GM20000 (cell line): ENCODE measurements around the gene TPD52L2.

Experiments
- DNase-seq: peaks from one replicate; pipeline ENCODE4 v3.0.0; 2012; ENCODE audit warnings: low spot score
- TF ChIP-seq, protein P1 (sequence below): IDR thresholded peaks from 2 replicates; pipeline ENCODE4 v1.5.1; 2012; ENCODE audit warnings: mild to moderate bottlenecking, control low read depth; ENCODE audit errors: extremely low read depth, missing control alignments

TPD52L2 gene

DNA sequence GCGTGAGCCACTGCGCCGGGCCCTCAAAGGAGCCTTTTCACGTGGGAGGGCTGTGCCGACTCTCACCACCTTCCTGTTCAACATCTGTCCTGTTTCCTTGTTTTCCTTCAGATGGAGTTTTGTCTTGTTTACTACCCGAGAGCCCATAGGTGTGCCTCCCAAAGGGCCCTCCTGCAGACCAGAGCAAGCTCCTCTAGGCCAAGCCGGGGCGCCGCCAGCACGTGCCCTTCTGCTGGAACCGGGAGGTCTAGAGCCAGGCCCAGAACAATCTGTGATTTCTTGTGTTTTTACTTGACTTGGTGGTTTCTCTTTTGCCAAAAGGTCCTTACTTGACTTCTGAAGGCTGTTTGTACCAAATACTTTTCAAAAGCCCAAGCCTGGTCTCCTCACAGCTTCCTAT is 21.9 kb downstream of the TPD52L2 start:
- DNase-seq: no peak
- TF ChIP-seq, protein P1, sequence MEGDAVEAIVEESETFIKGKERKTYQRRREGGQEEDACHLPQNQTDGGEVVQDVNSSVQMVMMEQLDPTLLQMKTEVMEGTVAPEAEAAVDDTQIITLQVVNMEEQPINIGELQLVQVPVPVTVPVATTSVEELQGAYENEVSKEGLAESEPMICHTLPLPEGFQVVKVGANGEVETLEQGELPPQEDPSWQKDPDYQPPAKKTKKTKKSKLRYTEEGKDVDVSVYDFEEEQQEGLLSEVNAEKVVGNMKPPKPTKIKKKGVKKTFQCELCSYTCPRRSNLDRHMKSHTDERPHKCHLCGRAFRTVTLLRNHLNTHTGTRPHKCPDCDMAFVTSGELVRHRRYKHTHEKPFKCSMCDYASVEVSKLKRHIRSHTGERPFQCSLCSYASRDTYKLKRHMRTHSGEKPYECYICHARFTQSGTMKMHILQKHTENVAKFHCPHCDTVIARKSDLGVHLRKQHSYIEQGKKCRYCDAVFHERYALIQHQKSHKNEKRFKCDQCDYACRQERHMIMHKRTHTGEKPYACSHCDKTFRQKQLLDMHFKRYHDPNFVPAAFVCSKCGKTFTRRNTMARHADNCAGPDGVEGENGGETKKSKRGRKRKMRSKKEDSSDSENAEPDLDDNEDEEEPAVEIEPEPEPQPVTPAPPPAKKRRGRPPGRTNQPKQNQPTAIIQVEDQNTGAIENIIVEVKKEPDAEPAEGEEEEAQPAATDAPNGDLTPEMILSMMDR: no peak

DNA sequence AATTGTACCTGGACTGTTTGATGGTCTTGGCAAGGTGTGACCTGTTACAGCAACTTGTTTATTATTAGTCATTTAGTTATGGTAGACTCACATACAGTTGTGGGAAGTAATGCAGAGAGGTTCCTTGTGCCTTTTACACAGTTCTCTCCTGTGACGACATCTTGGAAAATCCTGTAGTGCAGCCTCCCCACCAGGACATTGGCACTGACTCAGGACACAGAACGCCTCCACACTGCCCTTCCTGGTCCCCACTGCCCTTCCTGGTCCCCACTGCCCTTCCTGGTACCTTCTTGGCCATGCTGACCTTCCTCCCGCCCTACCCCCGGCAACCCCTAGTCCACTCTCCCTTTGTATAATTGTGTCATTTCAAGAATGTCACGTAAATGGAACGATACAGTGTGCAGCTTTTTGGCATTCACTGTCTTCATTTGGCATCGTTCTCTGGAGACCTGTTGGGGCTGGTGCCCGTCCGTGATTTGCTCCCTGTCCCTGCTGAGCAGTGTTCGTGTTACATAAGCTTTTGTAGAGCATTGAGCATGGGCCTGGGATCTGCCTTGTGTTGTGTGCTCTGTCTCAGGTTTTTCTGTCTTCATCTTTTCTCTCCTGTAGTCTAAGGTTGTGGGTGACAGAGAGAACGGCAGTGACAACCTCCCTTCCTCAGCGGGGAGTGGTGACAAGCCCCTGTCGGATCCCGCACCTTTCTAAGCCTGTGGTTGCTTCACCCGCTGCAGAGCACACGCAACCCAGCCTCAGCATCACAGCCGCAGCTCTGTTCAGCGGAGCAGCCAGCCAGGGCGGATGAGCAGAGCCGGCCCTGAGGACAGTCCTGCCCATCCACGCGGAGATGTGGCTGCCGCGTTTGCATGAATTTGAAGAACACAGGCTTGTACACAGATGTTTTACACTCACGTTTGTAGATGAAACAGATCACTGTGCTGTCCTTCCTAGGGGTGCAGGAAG is 24.5 kb downstream of the TPD52L2 start:
- TF ChIP-seq, protein P1: no peak
- DNase-seq: no peak

DNA sequence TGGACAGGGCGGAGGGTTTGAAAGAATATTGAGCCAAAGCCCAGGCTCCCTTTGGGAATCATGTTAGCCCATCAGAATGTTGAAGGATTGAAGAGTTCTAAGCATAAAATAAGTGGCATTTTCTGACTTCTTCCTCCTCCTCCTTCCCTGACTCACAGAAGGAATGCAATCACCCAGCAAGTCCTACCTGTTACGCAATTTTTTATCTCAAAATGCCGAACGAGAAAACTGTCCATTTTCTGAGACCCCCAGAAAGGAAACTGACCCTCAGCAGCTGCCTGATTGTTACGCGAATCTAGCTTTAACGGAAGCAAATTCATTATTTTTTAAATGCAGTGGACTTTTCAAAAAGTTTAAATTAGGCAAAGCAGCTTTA is 25.1 kb downstream of the TPD52L2 start:
- TF ChIP-seq, protein P1: no peak
- DNase-seq: no peak

DNA sequence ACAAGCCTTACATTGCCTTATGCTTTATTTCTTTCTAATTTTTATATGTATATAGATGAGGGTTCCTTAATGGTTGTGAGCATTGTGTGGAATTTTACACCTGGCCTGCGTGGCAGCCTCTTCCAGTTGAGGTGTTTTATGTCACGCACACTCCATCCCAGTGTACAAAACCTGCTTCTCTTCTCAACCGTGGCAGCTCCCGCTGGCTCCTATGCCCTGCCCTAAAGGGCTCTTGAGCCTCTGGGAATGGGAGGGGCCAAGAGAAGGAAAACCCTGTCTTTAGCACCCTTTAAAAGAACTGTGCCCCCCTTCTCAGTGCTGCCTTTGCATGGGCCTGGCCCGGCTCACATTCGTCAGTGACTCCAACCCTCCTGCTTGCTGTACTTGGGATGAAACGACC is 25.5 kb downstream of the TPD52L2 start:
- TF ChIP-seq, protein P1: no peak
- no peak for DNase-seq

DNA sequence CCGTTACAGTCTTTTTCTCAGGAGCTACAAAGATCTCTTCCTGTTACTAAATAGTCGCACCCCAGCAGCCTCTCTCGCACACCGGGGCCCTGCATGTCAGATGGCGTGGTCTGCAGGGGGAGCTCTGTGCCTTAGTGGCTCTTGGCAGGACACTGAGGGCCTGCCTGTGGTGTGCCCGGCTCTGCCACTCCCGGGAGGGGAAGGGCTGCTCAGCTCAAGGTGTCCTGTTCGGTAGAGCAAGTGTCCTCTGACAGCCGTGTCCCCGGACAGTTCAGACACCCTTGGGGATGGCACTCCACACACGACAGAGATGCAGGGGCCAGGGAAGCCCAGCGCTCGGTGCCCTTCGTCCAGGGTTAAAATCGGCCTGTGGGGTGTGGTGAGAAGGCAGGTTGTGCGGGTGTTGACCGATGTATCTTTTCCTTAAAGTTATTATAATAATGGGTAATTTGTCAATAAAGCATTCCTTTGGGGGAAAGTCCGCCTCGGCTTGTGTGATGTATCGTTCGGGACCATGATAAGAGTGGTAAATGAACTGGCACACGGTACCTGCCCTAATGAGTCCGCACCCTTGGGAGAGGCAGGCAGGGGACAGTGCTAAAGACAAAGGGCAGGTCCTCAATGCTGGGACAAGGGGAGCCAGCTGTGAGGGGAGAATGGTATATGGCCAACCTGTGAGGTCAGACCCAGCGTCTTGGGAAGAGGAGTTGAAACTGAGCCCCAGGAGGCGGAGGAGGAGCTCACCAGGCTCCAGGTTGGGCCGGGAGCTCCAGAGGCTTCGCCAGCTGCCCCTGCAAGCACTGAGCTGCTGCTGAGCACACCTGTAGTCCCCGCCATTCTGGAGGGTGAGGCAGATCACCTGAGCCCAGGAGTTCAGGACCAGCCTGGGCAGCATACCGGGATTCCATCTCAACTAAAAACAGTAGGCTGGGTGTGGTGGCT is 26.3 kb downstream of the TPD52L2 start:
- TF ChIP-seq, protein P1: no peak
- no peak for DNase-seq

DNA sequence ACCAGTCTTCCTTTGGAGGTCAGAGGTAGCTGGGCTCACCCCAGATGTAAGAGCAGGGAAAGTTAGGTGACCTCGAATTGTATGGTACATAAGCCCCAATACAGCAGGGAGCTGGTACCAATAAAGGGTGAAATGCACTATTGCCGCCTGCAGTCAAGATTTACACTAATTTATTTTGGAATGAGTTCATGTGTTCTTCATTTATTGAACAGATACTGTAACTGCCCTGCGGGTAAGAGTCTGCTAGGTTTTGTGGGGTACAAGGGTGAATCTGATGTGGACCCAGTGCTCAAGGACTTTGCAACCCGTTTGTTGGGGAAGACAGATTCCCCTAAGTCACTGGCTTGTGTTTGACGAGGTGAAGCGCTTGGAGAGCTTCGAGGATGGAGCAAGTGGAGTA is 27.3 kb downstream of the TPD52L2 start:
- TF ChIP-seq, protein P1: no peak

DNA sequence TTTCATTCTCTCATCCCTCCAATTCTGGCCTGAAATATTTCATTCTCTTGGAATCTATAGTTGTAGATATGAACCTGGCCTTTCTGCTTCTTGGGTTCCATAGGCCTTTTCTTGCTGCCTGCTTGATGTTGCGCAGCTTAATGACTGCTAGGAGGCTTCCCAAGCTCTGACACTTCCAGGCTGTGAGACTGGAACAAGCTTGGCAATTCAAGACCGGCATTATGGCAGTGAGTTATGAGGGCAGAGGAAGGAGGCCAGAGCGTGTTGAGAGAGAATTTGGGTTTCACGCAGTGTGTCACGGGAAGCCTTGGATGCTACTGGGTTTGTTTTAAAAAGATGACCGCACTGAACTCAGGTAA is 28.9 kb downstream of the TPD52L2 start:
- TF ChIP-seq, protein P1: no peak
- no peak for DNase-seq

More for the DNA sequence above, 27.3 kb downstream of the TPD52L2 start:
- no peak for DNase-seq
